GM18868 (cell line): ENCODE data around the gene AMBRA1.
"Not testable (repeated sequence)": the region's sequence is repeated elsewhere in the genome, so short reads cannot be mapped to it uniquely, and the experiment has no call there.

ENCODE experiments used
- ATAC-seq: cut with Tn5 transposase; IDR thresholded peaks from one replicate; pipeline ENCODE4 v1.9.1; 2021; ENCODE audit warnings: mild to moderate bottlenecking, moderate library complexity; ENCODE audit not compliant: unreplicated experiment

The AMBRA1 gene

DNA sequence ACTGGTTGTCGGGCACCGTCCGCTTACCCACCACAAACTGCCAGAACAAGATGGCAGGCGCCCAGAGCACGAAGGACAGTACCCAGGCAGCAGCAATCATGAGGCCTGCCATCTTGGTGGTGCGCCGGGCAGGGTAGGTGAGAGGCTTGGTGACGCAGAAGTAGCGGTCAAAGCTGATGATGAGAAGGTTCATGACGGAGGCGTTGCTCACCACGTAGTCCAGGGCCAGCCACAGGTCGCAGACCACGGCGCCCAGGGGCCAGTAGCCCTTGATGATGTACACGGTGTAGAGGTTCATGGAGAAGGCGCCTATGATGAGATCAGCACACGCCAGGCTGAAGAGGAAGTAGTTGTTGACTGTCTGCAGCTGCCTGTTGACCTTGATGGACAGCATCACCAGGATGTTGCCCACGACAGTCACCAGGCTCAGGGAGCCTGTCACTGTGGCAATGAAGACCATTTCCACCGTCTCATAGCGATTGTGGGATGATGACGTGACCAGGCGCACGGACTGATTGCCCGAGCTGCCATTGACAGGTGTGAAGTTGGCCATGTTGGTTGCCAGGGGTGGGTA lies 207.7 kb downstream of the AMBRA1 start:
- no peak for ATAC-seq

DNA sequence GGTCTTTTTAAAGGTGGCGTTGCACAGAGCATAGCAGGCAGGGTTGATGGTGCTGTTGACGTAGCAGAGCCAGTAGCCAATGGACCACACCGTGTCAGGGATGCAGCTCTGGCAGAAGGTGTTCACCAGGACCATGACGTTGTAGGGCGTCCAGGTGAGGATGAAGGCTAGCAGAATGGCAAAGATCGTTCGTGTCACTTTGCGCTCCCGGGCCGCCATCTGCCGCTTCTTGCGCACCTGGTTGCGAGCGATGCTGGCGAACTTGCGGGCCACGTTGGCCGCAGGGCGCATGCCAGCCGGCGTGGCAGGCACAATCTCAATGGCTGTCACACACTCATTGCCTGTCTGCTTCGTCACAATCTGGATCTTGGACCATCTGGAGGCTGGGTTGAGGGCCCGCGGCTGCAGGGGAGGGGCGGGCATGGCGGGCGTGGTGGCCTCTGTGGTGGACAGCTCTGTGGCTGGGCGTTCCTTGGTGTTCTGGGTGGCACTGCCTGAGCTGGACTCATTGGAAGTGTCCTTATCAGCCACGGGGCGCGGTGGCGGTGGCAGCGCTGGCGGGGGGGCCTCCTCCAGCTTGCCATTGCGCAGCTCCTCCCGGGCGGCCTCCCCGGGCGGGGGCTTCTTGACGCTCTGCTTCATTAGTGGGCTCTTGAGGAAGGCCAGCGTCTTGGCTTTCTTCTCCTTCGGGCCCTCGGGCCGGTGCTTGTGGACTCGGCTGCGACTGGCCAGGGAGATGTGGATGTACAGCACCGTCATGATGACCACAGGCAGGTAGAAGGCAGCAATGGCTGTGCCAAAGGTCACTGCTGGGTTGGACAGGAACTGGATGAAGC lies 208.4 kb downstream of the AMBRA1 start:
- ATAC-seq = no peak

DNA sequence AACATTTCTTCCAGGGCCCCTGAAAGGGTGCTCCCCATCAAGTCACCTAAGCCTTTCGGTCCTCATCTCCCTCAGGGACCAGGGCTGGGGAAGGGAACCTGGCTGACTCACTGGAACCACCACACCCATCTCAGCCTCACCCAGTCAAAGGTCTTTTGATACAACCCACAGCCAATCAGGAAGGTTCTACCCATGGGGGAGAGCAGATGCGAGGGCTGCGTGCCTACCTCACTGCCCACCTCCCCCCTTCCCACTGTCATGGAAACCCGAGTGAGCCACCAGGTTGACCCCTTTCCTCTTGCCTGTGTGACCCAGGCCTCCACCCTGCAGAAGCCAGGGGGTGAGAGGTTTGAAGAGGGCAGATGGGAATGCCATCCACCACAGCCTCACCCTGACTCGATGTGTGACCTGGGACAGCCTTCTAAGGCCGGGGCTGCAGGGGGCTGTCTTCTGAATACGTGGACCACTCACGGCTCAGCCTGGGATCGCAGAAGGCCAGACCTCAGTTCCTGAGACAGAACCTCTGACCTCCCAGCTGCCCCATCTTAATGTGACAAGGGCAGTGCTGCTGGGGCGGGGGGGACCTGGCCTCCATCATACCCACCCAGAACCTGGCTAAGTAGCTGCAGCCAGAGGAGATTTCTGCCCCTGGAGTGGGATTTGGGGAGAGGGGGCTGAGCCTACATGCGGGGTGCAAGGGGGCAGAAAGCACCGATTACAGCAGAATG lies 209.7 kb downstream of the AMBRA1 start:
- ATAC-seq = no peak

DNA sequence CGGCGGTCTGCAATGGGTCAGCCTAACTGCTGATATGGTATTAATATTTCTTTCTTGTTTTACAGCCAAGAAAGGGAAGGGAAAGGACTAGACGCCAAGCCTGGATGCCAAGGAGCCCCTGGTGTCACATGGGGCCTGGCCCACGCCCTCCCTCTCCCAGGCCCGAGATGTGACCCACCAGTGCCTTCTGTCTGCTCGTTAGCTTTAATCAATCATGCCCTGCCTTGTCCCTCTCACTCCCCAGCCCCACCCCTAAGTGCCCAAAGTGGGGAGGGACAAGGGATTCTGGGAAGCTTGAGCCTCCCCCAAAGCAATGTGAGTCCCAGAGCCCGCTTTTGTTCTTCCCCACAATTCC lies 210.4 kb downstream of the AMBRA1 start:
- no peak for ATAC-seq

DNA sequence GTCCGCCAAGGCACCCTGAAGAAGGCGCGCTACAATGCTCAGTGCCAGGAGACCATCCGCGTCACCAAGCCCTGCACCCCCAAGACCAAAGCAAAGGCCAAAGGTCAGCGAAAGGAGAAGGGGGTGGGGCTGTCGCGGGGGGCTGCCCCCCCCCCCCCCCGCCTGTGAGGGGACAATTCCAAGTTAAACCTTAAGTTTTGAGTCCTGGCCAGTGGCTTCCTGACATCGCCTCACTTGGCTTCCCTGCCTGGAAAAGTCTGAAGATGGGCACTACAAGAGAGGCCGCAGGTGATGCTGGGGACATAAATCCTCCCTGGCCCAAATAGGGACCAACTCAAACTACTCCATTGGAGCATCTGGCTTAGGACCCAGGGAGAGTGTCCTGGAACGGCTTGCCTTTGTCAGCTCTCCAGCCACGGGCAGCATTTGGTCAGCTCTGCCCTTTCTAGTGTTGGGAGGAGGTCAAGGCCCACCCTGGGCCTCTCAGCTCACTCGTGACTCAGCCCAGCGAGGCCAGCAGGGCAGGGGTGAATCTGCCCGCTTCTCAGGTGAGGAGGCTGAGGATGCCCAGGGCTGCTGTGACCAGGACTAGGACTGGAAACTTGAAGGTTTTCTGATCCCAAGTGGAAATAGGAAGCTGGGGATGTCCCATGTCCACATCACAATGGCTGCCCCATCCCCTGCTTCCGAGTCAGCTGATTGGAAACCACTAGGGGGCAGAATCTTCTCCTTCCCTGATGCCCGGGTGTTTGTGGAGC lies 211.0 kb downstream of the AMBRA1 start:
- no peak for ATAC-seq

DNA sequence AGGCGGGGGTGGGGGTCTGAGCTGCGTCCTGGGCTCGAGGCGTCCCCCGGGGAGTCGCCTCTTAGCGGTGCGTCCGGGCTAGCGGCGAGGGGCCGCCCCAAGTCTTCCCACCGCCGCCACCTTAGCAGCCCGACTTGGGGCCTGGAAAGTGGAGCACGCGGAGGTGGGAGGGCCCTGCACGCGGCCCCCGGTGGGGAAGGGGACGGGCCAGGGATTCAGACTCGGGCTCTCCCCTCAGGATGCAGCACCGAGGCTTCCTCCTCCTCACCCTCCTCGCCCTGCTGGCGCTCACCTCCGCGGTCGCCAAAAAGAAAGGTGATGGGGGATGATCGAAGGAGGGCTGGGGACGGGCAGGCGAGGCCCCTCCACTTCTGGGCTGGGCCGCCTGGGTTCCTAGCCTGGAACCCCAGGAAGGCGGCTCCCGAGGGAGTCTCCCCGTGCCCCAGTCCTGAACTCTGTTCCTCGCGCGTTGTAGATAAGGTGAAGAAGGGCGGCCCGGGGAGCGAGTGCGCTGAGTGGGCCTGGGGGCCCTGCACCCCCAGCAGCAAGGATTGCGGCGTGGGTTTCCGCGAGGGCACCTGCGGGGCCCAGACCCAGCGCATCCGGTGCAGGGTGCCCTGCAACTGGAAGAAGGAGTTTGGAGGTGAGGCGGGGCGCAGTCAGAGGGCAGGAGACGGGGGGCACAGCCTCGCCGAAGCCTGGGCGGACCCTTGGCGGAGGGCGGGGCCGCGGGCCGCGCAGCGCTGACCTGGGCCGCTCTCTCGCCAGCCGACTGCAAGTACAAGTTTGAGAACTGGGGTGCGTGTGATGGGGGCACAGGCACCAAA lies 211.8 kb downstream of the AMBRA1 start:
- ATAC-seq = no peak

DNA sequence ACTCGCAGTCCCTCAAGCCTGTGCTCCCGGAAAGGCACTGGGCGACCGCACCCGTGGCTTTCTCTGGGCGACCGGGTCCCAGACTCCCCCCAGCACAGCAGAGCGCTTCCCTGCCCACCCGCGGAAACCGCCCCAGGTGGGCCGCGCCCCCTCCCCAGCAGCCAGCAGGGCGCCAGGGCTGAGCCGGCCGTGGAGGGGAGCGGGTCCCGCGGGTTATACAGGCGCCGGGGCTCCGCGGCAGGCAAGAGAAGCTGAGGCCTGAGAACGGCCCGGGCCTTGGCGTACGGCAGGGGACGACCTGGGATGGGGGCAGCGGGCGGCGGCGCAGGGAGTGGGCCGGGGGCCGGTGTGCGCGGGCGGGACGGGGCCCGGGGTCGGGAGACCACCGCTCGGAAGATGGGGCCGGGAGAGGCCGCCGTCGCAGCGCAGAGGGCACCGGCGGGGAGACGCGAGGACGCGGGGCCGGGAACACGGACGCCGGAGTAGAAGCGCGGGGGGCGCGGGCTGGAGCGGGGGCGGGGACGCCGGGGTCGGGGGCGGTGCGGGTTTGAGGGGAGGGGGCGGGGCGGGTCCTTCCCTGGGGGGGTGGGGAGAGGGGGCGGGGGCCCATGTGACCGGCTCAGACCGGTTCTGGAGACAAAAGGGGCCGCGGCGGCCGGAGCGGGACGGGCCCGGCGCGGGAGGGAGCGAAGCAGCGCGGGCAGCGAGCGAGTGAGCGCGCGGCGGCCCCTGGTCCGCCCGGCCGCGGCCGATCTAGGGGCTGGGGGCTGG lies 212.6 kb downstream of the AMBRA1 start, which contains the start of gene MDK:
MDK (plus strand) TSS at position 622 of the 771 bp plus-strand sequence. CDS start 389 bp downstream, outside the sequence.
- no peak for ATAC-seq

DNA sequence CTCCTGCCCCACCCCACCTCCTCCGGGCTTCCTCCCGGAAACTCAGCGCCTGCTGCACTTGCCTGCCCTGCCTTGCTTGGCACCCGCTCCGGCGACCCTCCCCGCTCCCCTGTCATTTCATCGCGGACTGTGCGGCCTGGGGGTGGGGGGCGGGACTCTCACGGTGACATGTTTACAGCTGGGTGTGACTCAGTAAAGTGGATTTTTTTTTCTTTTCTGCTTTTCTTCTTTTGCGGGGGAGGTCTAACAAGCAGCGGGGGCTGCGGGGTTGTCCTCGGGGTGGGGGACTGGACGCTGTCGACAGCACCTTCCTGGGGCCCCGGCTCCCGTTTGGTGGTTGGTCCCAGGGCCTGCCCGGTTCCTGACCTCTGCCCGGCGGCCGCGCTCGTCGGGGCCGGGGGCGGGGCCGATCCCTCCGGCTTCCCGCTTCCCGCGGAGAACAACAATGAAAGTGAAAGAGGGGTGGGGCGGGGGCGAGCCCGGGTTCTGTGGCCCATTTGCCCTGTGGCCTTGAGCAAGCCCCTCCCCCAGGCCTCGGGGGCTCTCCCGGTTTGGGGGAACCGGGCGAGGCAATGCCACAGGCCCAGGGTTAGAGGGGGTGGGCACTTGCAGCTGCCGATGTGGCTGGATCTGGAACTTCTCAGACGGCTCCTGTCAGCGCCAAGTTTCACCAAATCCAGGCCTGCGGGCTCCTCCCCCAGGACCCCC lies 213.3 kb downstream of the AMBRA1 start:
- no peak for ATAC-seq

DNA sequence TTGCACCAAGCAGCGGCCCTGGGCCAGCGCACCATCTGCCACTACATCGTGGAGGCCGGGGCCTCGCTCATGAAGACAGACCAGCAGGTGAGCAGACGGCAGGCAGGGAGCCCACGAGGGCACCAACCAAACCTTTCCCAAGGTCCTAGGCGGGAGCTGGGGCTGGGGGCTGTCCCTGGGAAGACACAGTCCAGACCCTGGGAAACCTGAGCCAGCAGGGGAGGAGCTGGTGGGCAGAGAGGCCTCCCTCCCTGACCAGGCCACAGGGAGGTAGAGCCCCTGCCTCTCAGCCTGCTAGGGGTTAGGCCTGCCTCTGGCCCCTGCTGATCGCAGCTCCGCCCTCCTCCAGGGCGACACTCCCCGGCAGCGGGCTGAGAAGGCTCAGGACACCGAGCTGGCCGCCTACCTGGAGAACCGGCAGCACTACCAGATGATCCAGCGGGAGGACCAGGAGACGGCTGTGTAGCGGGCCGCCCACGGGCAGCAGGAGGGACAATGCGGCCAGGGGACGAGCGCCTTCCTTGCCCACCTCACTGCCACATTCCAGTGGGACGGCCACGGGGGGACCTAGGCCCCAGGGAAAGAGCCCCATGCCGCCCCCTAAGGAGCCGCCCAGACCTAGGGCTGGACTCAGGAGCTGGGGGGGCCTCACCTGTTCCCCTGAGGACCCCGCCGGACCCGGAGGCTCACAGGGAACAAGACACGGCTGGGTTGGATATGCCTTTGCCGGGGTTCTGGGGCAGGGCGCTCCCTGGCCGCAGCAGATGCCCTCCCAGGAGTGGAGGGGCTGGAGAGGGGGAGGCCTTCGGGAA lies 214.1 kb downstream of the AMBRA1 start:
- not testable (repeated sequence) for ATAC-seq

DNA sequence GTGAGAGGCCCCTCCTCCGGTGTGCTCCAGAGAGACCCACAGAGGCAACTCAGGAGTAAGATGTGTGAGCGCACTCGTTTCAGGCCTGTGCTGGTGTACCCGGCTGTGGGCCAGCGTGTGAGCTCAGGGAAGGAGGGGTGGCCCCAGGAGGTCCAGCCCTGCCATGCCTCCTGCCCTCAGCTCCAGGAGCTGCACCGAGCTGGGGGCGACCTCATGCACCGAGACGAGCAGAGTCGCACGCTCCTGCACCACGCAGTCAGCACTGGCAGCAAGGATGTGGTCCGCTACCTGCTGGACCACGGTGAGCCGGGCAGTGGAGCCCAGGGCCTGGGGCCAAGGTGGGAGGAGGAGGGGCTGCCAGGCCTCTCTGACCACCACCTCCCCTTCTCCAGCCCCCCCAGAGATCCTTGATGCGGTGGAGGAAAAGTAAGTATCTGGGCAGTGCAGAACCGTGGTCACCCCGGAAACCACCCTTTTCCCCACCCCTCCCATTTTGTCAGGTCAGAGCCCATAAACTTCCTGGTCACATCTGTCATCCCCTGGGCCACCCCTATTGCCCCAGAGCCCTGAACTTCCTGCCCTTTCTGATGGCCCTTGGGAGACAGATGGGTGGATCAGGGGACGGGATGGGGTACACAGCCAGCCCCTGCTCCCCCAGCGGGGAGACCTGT lies 214.9 kb downstream of the AMBRA1 start:
- ATAC-seq = no peak

DNA sequence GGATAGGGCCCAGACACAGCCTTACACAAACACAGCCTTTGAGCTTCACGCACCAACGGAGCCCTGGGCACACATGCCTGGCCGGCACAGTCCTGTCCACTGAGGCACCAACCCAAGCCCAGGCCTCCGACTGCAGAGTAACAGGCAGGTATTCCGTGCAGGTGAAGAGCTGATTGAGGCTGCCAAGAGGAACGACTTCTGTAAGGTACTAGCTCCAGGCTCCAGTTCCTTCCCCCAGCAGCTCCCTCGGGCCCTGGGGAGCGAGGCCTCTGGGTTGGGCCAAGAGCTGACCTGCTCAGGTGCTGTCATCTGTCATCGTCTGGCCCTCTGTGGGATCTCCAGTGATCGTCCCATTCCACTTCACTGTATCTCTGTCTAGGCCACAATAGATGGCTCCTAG lies 215.5 kb downstream of the AMBRA1 start:
- no peak for ATAC-seq

DNA sequence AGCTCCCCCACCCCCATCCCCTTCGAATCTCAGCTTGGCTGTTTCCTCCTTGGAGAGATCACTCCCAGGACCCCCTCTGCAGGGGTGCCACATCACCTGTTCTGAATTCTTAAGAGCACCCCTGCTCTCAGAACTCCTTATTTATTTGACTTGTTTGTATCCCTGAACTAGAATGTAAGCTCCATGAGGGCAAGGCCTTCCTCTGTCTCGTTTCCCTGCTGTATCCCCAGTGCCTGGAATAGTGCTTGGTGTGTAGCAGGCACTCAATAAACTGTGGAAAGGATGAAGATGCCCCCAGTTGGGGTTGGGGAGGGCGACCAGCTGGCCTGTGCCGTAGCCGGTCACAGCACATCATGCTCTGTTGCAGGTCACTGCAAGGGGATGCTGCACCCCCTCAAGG lies 216.0 kb downstream of the AMBRA1 start:
- no peak for ATAC-seq

DNA sequence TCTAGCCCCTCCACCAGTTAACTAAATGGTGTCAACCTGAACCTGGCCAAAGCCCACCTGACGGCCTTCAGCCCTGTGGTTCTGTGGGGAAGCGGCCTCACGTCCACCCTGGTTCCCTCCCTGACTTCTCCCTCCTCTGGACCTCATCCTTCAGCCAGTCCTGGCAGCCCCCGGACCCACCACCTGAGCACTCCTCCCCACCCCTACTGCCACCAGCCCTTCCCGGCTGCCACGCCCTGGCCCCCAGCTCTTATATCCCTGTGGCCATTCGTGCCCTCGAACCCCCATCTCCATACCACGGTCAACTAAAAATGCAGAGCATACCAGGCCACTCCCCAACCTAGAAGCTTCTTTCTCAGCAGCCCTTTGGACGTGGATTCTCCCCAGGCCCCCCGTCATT lies 216.5 kb downstream of the AMBRA1 start:
- no peak for ATAC-seq

DNA sequence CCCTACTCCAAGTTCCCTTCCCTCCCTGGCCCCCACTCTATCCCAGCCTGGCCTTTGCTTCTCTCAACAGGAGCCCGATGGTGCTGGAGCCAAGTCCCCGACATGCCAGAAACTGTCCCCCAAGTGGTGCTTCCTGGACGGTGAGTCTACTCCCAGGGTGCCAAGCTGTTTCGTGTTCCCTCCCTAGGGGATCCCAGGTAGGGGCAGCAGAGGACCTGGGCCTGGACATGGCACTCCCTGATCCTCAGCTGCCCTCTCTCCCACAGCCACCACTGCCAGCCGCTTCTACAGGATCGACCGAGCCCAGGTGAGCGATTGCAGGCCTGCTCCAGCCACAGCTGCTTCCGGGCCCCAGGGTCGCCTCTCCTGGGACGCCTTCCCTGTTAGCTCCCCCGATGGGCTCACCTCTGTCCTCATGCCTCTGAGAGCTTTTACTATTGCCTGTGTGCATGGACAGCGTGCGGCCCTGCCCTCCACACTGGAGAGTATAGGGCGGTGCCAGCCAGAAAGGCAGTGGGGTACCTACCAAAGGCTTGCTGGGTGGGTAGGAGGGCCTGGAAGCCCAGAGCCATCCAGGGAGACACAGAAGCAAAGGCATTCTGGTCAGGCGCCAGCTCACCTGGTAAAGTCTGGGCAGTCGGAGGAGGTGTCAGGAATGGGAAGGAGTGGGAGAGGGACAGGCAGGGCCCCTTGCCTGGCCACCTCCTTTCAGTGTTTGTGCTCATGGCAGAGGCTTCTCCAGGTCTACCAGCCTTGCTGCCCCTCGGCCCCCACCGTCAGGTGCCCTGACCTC lies 217.4 kb downstream of the AMBRA1 start:
- no peak for ATAC-seq

DNA sequence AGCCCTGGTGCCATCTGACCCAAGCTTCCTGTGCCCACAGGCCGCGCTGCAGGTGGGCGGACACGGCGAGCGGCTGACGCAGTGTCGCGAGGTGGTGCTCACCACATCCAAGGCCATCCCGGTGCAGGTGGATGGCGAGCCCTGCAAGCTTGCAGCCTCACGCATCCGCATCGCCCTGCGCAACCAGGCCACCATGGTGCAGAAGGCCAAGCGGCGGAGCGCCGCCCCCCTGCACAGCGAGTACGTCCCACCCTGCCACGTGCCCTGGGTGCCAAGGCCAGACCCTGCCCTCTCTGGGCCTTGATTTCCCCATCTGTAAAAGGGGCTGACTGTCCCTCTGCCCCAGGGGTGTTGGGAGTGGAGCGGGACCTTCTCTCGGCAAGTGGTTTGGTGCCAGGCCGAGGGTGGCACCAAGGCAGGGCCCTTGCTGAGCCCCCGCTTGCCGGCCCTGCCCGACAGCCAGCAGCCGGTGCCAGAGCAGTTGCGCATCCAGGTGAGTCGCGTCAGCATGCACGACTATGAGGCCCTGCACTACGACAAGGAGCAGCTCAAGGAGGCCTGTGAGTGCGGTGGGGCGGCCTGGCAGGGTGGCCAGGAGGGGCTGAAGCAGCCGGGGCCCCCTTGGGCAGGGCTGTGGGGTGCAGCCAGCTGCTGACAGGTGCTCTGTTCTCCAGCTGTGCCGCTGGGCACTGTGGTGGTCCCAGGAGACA lies 218.3 kb downstream of the AMBRA1 start:
- ATAC-seq = no peak

DNA sequence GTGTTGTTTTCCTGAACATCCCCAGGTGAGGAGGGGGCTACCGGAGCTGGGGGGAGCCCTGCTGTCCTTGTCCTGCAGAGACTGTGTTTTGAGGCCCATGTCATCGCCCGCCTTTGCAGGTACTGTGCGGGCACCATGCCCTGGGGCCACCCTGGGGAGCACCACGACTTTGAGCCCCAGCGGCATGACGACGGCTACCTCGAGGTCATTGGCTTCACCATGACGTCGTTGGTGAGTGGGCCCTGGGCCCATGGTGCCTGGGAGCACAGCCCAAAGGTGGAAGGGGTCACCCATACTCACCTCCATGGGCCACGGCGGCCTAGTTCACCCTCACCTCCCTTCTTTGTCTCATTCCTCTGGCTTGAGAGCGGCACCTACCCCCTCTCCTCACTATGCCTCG lies 219.0 kb downstream of the AMBRA1 start:
- no peak for ATAC-seq
